ENCODE measurements around the gene DNAH9.

Gene DNAH9

GRCh38 chr17:11925262-11926021 is 327.2 kb downstream of the DNAH9 start:
- no peaks in the 10 kb centered on the region for H3K79me2 ChIP-seq (ENCODE audit: control insufficient read depth, low read length)
- no peaks in the 10 kb centered on the region for H3K9me3 ChIP-seq (ENCODE audit: control insufficient read depth, insufficient read depth, low read length)
- H3K27me3 ChIP-seq (ENCODE audit: control insufficient read depth, low read length) = no peaks in the 10 kb centered on the region
- no peaks in the 10 kb centered on the region for H3K36me3 ChIP-seq (ENCODE audit: control insufficient read depth, low read length)
- H3K4me1 ChIP-seq (ENCODE audit: control insufficient read depth, low read length) = no peaks in the 10 kb centered on the region
- no peaks in the 10 kb centered on the region for H4K20me1 ChIP-seq (ENCODE audit: control insufficient read depth, insufficient read depth, low read depth, low read length)
- no peaks in the 10 kb centered on the region for H3F3A ChIP-seq (ENCODE audit: control insufficient read depth, insufficient read depth)
- no peak overlapping the region for H3K4me2 ChIP-seq (ENCODE audit: low read length)
- no peak overlapping the region for H3K4me3 ChIP-seq (ENCODE audit: low read length)
- H3K9me2 ChIP-seq (replicated peaks; ENCODE audit: control insufficient read depth, low read length) = no peaks in the 10 kb centered on the region
- TF ChIP-seq EZH2phosphoT487 (IDR thresholded peaks at IDR 0.05; ENCODE audit: borderline replicate concordance, low read length) (no peak), CTCF (IDR thresholded peaks at IDR 0.05; ENCODE audit: low read depth, low read length, poor library complexity, severe bottlenecking) (no peak)
- H3K27ac ChIP-seq (ENCODE audit: low read depth, low read length) = no peak overlapping the region

- TF ChIP-seq EZH2phosphoT487 (IDR thresholded peaks at IDR 0.05; ENCODE audit: borderline replicate concordance, low read length) (no peak), CTCF (IDR thresholded peaks at IDR 0.05; ENCODE audit: low read depth, low read length, poor library complexity, severe bottlenecking) (no peak)
- no peak overlapping the region for H3K27ac ChIP-seq (ENCODE audit: low read depth, low read length)
- no peaks in the 10 kb centered on the region for H3K36me3 ChIP-seq (ENCODE audit: control insufficient read depth, low read length)
- no peaks in the 10 kb centered on the region for H3K9me2 ChIP-seq (replicated peaks; ENCODE audit: control insufficient read depth, low read length)
- H3K4me1 ChIP-seq (ENCODE audit: control insufficient read depth, low read length) = no peaks in the 10 kb centered on the region
- no peaks in the 10 kb centered on the region for H3K79me2 ChIP-seq (ENCODE audit: control insufficient read depth, low read length)
- H3K27me3 ChIP-seq (ENCODE audit: control insufficient read depth, low read length) = no peaks in the 10 kb centered on the region
- H4K20me1 ChIP-seq (ENCODE audit: control insufficient read depth, insufficient read depth, low read depth, low read length) = no peaks in the 10 kb centered on the region
- H3F3A ChIP-seq (ENCODE audit: control insufficient read depth, insufficient read depth) = no peaks in the 10 kb centered on the region
- H3K4me3 ChIP-seq (ENCODE audit: low read length) = no peak overlapping the region
- H3K4me2 ChIP-seq (ENCODE audit: low read length) = no peak overlapping the region
- no peaks in the 10 kb centered on the region for H3K9me3 ChIP-seq (ENCODE audit: control insufficient read depth, insufficient read depth, low read length)
Measured at GRCh38 chr17:11928436-11928835, 330.2 kb downstream of the DNAH9 start.

- TF ChIP-seq CTCF (IDR thresholded peaks at IDR 0.05; ENCODE audit: low read depth, low read length, poor library complexity, severe bottlenecking) = no peak
- TF ChIP-seq EZH2phosphoT487 (IDR thresholded peaks at IDR 0.05; ENCODE audit: borderline replicate concordance, low read length) = no peak
- H4K20me1 ChIP-seq (ENCODE audit: control insufficient read depth, insufficient read depth, low read depth, low read length) = no peaks in the 10 kb centered on the region
- H3K4me2 ChIP-seq (ENCODE audit: low read length) = no peak overlapping the region
- H3K79me2 ChIP-seq (ENCODE audit: control insufficient read depth, low read length) = no peaks in the 10 kb centered on the region
- H3K9me3 ChIP-seq (ENCODE audit: control insufficient read depth, insufficient read depth, low read length) = no peaks in the 10 kb centered on the region
- H3K27ac ChIP-seq (ENCODE audit: low read depth, low read length) = no peak overlapping the region
- no peaks in the 10 kb centered on the region for H3K4me1 ChIP-seq (ENCODE audit: control insufficient read depth, low read length)
- H3K36me3 ChIP-seq (ENCODE audit: control insufficient read depth, low read length) = no peaks in the 10 kb centered on the region
- H3F3A ChIP-seq (ENCODE audit: control insufficient read depth, insufficient read depth) = no peaks in the 10 kb centered on the region
- no peaks in the 10 kb centered on the region for H3K27me3 ChIP-seq (ENCODE audit: control insufficient read depth, low read length)
- H3K4me3 ChIP-seq (ENCODE audit: low read length) = no peak overlapping the region
- no peaks in the 10 kb centered on the region for H3K9me2 ChIP-seq (replicated peaks; ENCODE audit: control insufficient read depth, low read length)
Measured at GRCh38 chr17:11932337-11932898, 334.1 kb downstream of the DNAH9 start.

All from DOHH2 (cell line).